ENCODE data around the gene NEK9. TPM values are rescaled to one million over a fixed set of nuclear protein-coding genes. Genes with fewer than 3 reads are reported as not detected.

The NEK9 gene
- total RNA-seq, 1 experiment from 2014 or later: 19.7 TPM

GRCh38 chr14:75041613-75042012 is 85.2 kb downstream of the NEK9 start:
- no peak overlapping the region for H3K4me3 ChIP-seq

GRCh38 chr14:75040959-75041358 is 85.9 kb downstream of the NEK9 start:
- Histone ChIP-seq H3K4me3 (no peak overlapping the region), H3K36me3 (peaks cover 20% of the 10 kb centered on the region), H3K9me3 (no peaks in the 10 kb centered on the region), H3K27me3 (no peaks in the 10 kb centered on the region)
- DNase-seq: no peak

More at GRCh38 chr14:75041613-75042012, 85.2 kb downstream of the NEK9 start:
- DNase-seq: no peak
- H3K27me3 ChIP-seq: no peaks in the 10 kb centered on the region
- peaks cover 20% of the 10 kb centered on the region for H3K36me3 ChIP-seq
- no peaks in the 10 kb centered on the region for H3K9me3 ChIP-seq

- no peak for DNase-seq
- H3K9me3 ChIP-seq: no peaks in the 10 kb centered on the region
- H3K27me3 ChIP-seq: no peaks in the 10 kb centered on the region
- no peak overlapping the region for H3K4me3 ChIP-seq
- peaks cover 20% of the 10 kb centered on the region for H3K36me3 ChIP-seq
Observed at GRCh38 chr14:75040507-75040906, 86.3 kb downstream of the NEK9 start.

- Histone ChIP-seq H3K9me3 (no peaks in the 10 kb centered on the region), H3K36me3 (peaks cover 5% of the 10 kb centered on the region), H3K27me3 (no peaks in the 10 kb centered on the region), H3K4me3 (no peak overlapping the region)
- no peak for DNase-seq
Observed at GRCh38 chr14:75032939-75033338, 93.9 kb downstream of the NEK9 start.

GRCh38 chr14:75030147-75030546 is 96.7 kb downstream of the NEK9 start:
- no peak for DNase-seq
- Histone ChIP-seq H3K27me3 (no peaks in the 10 kb centered on the region), H3K4me3 (no peak overlapping the region), H3K9me3 (no peaks in the 10 kb centered on the region), H3K36me3 (peaks cover 5% of the 10 kb centered on the region)

Other genes starting within 250 kb of the NEK9 start
- 38.7 and 52.6 TPM in 2 replicates for gene DLST, start 245.1 kb downstream of the NEK9 start, total RNA-seq (2014; rRNA removed; shearing (Covaris generic); ENCODE audit: low replicate concordance)
- gene RPS6KL1, start 203.8 kb downstream of the NEK9 start, total RNA-seq (2014; rRNA removed; shearing (Covaris generic); ENCODE audit: low replicate concordance): 5.4 and 11.3 TPM in 2 replicates
- gene PGF, start 171.5 kb downstream of the NEK9 start, total RNA-seq (2014; rRNA removed; shearing (Covaris generic); ENCODE audit: low replicate concordance): 49.2 and 50.6 TPM in 2 replicates
- gene EIF2B2, start 124.1 kb downstream of the NEK9 start, total RNA-seq (2014; rRNA removed; shearing (Covaris generic); ENCODE audit: low replicate concordance): 48.2 and 87.3 TPM in 2 replicates
- 9.0 and 9.1 TPM in 2 replicates for gene MLH3, start 75.6 kb downstream of the NEK9 start, total RNA-seq (2014; rRNA removed; shearing (Covaris generic); ENCODE audit: low replicate concordance)
- 10.8 and 53.9 TPM in 2 replicates for gene ACYP1, start 63.0 kb downstream of the NEK9 start, total RNA-seq (2014; rRNA removed; shearing (Covaris generic); ENCODE audit: low replicate concordance)
- 0.99 TPM in 1 of 2 replicates, not detected in the other for gene ZC2HC1C, start 57.4 kb downstream of the NEK9 start, total RNA-seq (2014; rRNA removed; shearing (Covaris generic); ENCODE audit: low replicate concordance)
- gene TMED10, start 49.6 kb upstream of the NEK9 start, total RNA-seq (2014; rRNA removed; shearing (Covaris generic); ENCODE audit: low replicate concordance): 125 and 134 TPM in 2 replicates
- 1.1 and 6.6 TPM in 2 replicates for gene FOS, start 151.8 kb upstream of the NEK9 start, total RNA-seq (2014; rRNA removed; shearing (Covaris generic); ENCODE audit: low replicate concordance)

Data from MG63 (cell line).